B cell (primary cell): Measurements from ENCODE around the gene CDH13. TPM values are rescaled to one million over a fixed set of nuclear protein-coding genes. Genes with fewer than 3 reads are reported as not detected.

Source experiments
- ATAC-seq: fragments of 200-7000 bp; cut with Tn5 transposase; one replicate; pipeline ENCODE4 v1.10.0; 2021; ENCODE audit warnings: low read depth, mild to moderate bottlenecking, moderate number of reproducible peaks, moderate library complexity
- CTCF ChIA-PET: fragments of 350-600 bp; sonication (Branson Sonifier 250); formaldehyde crosslinking; loops from one replicate; lab custom pipeline; 2021; ENCODE audit warnings: antibody characterized with exemption, inconsistent platforms; lab: Charles Lee
- POLR2A ChIA-PET: fragments of 350-600 bp; sonication (Branson Sonifier 250); formaldehyde crosslinking; loops from one replicate; lab custom pipeline; 2021; ENCODE audit warnings: antibody characterized with exemption; lab: Charles Lee
- DNase-seq: peaks from one replicate; pipeline ENCODE4 v3.0.0; 2013
- H2AFZ ChIP-seq: 2 replicates; pipeline ENCODE4 v1.6.1; 2012; ENCODE audit warnings: mild to moderate bottlenecking, low read depth, low read length; ENCODE audit not compliant: insufficient read depth, poor library complexity, severe bottlenecking
- H3K27ac ChIP-seq, 2 donors: 1 replicate in 1 of 2; 2 replicates in 1 of 2; pipeline ENCODE4 v1.5.1; 2012 to 2013; ENCODE audit warnings: low read length in 2 of 2, mild to moderate bottlenecking in 2 of 2, moderate library complexity in 1 of 2
- H3K27me3 ChIP-seq, 4 experiments: fragments of 200-600 bp in 1 of 4; sonication (generic) in 1 of 4; replicated peaks in 1 of 4; 1 replicate in 2 of 4; 2 replicates in 2 of 4; pipeline versions ENCODE4 v1.6.1 to v1.7.0; 2013 to 2016; ENCODE audit warnings: low read length in 3 of 4, mild to moderate bottlenecking in 2 of 4, mixed read lengths in 1 of 4, moderate library complexity in 1 of 4; ENCODE audit not compliant: insufficient read depth in 4 of 4, control insufficient read depth in 3 of 4; ENCODE audit errors: control extremely low read depth in 1 of 4
- H3K36me3 ChIP-seq, 2 experiments: replicated peaks in 1 of 2; 1 replicate in 1 of 2; 2 replicates in 1 of 2; pipeline versions ENCODE4 v1.6.1 to v1.7.1; 2013; ENCODE audit warnings: low read length in 1 of 2; ENCODE audit not compliant: insufficient read depth in 2 of 2, control insufficient read depth in 1 of 2; ENCODE audit errors: control extremely low read depth in 1 of 2, extremely low read depth in 1 of 2
- H3K4me1 ChIP-seq, 2 donors: fragments of 200-600 bp in 1 of 2; sonication (generic) in 1 of 2; 1 replicate in 1 of 2; 2 replicates in 1 of 2; pipeline versions ENCODE4 v1.5.1 to v1.6.1; 2013 to 2017; ENCODE audit warnings: low read length in 2 of 2; ENCODE audit not compliant: control insufficient read depth in 2 of 2, insufficient read depth in 2 of 2
- H3K4me2 ChIP-seq: replicated peaks from 2 replicates; pipeline ENCODE3; 2012; ENCODE audit warnings: mild to moderate bottlenecking, low read depth, low read length; ENCODE audit not compliant: poor library complexity, severe bottlenecking
- H3K4me3 ChIP-seq, 5 experiments: fragments of 200-600 bp in 1 of 5; sonication (generic) in 1 of 5; 1 replicate in 3 of 5; 2 replicates in 2 of 5; pipeline versions ENCODE4 v1.5.1 to v1.7.0; 2011 to 2016; ENCODE audit warnings: low read length in 4 of 5, mild to moderate bottlenecking in 4 of 5, low read depth in 2 of 5, control low read depth in 1 of 5, moderate library complexity in 1 of 5; ENCODE audit not compliant: insufficient read depth in 1 of 5; ENCODE audit errors: control extremely low read depth in 1 of 5, extremely low read depth in 1 of 5
- H3K79me2 ChIP-seq: fragments of 200-600 bp; sonication (generic); one replicate; pipeline ENCODE4 v1.6.0; 2016; ENCODE audit warnings: low read length; ENCODE audit not compliant: control insufficient read depth, insufficient read depth
- H3K9ac ChIP-seq: fragments of 200-600 bp; sonication (generic); 2 replicates; pipeline ENCODE4 v1.6.1; 2017; ENCODE audit warnings: mild to moderate bottlenecking, low read length, moderate library complexity
- H3K9me3 ChIP-seq, 3 donors: one replicate each; pipeline versions ENCODE4 v1.6.1 to v1.7.1; 2013; ENCODE audit warnings: low read length in 2 of 3; ENCODE audit not compliant: control insufficient read depth in 2 of 3, insufficient read depth in 1 of 3; ENCODE audit errors: control extremely low read depth in 1 of 3
- H4K20me1 ChIP-seq: 2 replicates; pipeline ENCODE4 v1.6.0; 2012; ENCODE audit warnings: mild to moderate bottlenecking, low read length; ENCODE audit not compliant: insufficient read depth, control insufficient read depth, poor library complexity, severe bottlenecking
- H3K27ac Mint-ChIP-seq: one replicate; pipeline ENCODE4 v1.8.0; 2021; ENCODE audit warnings: mixed read lengths
- H3K27me3 Mint-ChIP-seq: one replicate; pipeline ENCODE4 v1.8.0; 2021; ENCODE audit warnings: mixed read lengths
- H3K4me1 Mint-ChIP-seq: one replicate; pipeline ENCODE4 v1.8.0; 2021; ENCODE audit warnings: mixed read lengths
- H3K4me3 Mint-ChIP-seq: one replicate; pipeline ENCODE4 v1.8.0; 2021; ENCODE audit warnings: mixed read lengths
- H3K9me3 Mint-ChIP-seq: one replicate; pipeline ENCODE4 v1.8.0; 2022; ENCODE audit warnings: mixed read lengths; ENCODE audit not compliant: insufficient read depth
- EZH2 ChIP-seq: IDR thresholded peaks from 2 replicates; pipeline ENCODE4 v1.6.1; 2012; ENCODE audit warnings: borderline replicate concordance, low read depth, mild to moderate bottlenecking, moderate library complexity, low read length; ENCODE audit not compliant: insufficient read depth, poor library complexity, severe bottlenecking
- WGBS: methylation state at CpG from one replicate; pipeline ENCODE4 v1.1.5; 2013; ENCODE audit warnings: missing lambda C conversion rate; ENCODE audit not compliant: insufficient coverage; 5-methylcytosine and 5-hydroxymethylcytosine counted together
- intact Hi-C: fragments of 100-400 bp; cut with micrococcal nuclease; formaldehyde crosslinking; loops from one replicate; pipeline ENCODE4 v1.10.0; 2022
- polyA plus RNA-seq: library from polyadenylated mRNA; depleted of rRNA; stranded (reverse); fragments of >200 nt; gene quantifications from 2 replicates; pipeline ENCODE4 v1.2.3, GENCODE V29; 2012
- total RNA-seq, 2 donors: library from RNA; stranded (reverse); fragments of 120-200 nt in 1 of 2; gene quantifications; 1 replicate in 1 of 2; 2 replicates in 1 of 2; pipeline versions ENCODE4 v1.2.3 to v1.2.4, GENCODE V29; 2013 to 2022
- TF ChIP-seq, protein P1 (sequence below): fragments of 200-600 bp; IDR thresholded peaks from one replicate; pipeline ENCODE4 v1.8.0; 2022; ENCODE audit warnings: antibody characterized with exemption, mild to moderate bottlenecking

CDH13 gene
- total and polyA plus RNA-seq, 2 donors (not counting 1 experiment from before 2014, with no cell fraction given) = not detected

DNA sequence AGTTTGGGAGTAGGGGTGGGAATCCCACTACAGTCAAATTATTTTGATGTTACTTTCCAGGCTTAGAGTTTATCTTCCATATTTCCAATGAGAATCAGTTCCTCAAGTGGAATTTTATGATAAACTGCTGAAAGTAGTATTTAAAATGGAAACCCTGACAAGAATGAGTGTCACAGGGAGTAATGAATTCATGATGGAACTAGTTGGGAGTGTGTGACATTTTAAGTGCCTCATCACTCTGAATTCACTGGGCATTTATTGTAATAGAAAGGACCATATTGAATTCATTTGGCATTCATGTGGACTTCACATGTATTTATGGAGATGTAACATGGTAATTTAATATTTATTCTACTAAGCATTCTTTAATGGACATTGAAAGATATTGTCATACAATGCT lies 320.9 kb downstream of the CDH13 start:
- Histone ChIP-seq H3K4me1 (no peaks in the 10 kb centered on the region), H3K27me3 (no peaks in the 10 kb centered on the region), H2AFZ (no peak overlapping the region), H3K9ac (no peak overlapping the region), H4K20me1 (no peaks in the 10 kb centered on the region), H3K9me3 (no peaks in the 10 kb centered on the region), H3K36me3 (no peaks in the 10 kb centered on the region), H3K27ac (no peak overlapping the region), H3K4me3 (no peak overlapping the region), H3K4me2 (no peak overlapping the region), H3K79me2 (no peaks in the 10 kb centered on the region)
- TF ChIP-seq EZH2 = no peak
- TF ChIP-seq, protein P1, sequence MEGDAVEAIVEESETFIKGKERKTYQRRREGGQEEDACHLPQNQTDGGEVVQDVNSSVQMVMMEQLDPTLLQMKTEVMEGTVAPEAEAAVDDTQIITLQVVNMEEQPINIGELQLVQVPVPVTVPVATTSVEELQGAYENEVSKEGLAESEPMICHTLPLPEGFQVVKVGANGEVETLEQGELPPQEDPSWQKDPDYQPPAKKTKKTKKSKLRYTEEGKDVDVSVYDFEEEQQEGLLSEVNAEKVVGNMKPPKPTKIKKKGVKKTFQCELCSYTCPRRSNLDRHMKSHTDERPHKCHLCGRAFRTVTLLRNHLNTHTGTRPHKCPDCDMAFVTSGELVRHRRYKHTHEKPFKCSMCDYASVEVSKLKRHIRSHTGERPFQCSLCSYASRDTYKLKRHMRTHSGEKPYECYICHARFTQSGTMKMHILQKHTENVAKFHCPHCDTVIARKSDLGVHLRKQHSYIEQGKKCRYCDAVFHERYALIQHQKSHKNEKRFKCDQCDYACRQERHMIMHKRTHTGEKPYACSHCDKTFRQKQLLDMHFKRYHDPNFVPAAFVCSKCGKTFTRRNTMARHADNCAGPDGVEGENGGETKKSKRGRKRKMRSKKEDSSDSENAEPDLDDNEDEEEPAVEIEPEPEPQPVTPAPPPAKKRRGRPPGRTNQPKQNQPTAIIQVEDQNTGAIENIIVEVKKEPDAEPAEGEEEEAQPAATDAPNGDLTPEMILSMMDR = no peak
- Mint-ChIP-seq H3K4me1 (no peaks in the 10 kb centered on the region), H3K27me3 (no peaks in the 10 kb centered on the region), H3K4me3 (no peak overlapping the region), H3K27ac (no peak overlapping the region), H3K9me3 (peaks cover 2% of the 10 kb centered on the region)
- intact Hi-C loops = no loop called here
- ATAC-seq (no peak), DNase-seq (no peak)
- ChIA-PET CTCF (no interaction called here), POLR2A (no interaction called here)

DNA sequence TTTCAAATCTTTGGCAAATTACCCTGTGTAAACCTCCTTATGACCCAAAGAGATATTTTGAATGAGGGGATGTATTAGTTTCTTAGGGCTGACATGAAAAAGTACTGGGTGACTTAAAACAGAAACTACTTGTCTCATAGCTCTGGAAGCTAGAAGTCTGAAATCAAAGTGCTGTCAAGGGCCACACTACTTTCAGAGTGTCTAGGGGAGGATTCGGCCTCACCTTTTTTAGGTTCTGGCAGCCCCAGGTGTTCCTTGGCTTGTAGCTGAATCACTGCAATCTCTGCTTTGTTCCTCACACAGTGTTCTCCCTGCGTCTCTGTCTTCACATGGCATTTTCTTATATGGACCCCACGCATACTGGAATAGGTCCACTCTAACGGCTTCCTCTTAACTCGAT lies 322.2 kb downstream of the CDH13 start:
- H3K36me3 ChIP-seq = no peaks in the 10 kb centered on the region
- no peaks in the 10 kb centered on the region for H3K27me3 ChIP-seq
- Mint-ChIP-seq H3K27me3 (no peaks in the 10 kb centered on the region), H3K4me1 (no peaks in the 10 kb centered on the region), H3K27ac (no peak overlapping the region), H3K9me3 (peaks cover 2% of the 10 kb centered on the region), H3K4me3 (no peak overlapping the region)
- H3K4me1 ChIP-seq = no peaks in the 10 kb centered on the region
- TF ChIP-seq, protein P1 = no peak
- no peak for TF ChIP-seq EZH2
- no peak overlapping the region for H3K9ac ChIP-seq
- POLR2A ChIA-PET = no interaction called here
- no peaks in the 10 kb centered on the region for H3K79me2 ChIP-seq
- H3K4me3 ChIP-seq = no peak overlapping the region
- DNase-seq (no peak), ATAC-seq (no peak)
- CTCF ChIA-PET = no interaction called here
- intact Hi-C loops = no loop called here
- no peaks in the 10 kb centered on the region for H3K9me3 ChIP-seq
- H3K27ac ChIP-seq = no peak overlapping the region
- no peak overlapping the region for H2AFZ ChIP-seq
- no peak overlapping the region for H3K4me2 ChIP-seq
- 87% methylated on average over 2 of the region's 5 CpGs for WGBS
- no peaks in the 10 kb centered on the region for H4K20me1 ChIP-seq
